Testis (tissue), 2 donors: ENCODE measurements around the gene PRMT5.
A peak's percentile ranks its signal among the peaks of the same experiment; 100 is the strongest.

Source experiments
- POLR2A ChIP-seq: fragments of 450-650 bp; IDR thresholded peaks from one replicate; pipeline ENCODE4 v1.6.1; 2017; ENCODE audit warnings: antibody characterized with exemption, mild to moderate bottlenecking, moderate library complexity
- TF ChIP-seq, protein P1 (sequence below), 3 experiments: fragments of 450-650 bp in 2 of 3; fragments of 200-600 bp in 1 of 3; sonication (generic) in 1 of 3; IDR thresholded peaks; one replicate each; pipeline ENCODE4 v1.5.1; 2016 to 2019; ENCODE audit warnings: antibody characterized with exemption in 3 of 3, mild to moderate bottlenecking in 2 of 3, moderate library complexity in 1 of 3

DNA sequence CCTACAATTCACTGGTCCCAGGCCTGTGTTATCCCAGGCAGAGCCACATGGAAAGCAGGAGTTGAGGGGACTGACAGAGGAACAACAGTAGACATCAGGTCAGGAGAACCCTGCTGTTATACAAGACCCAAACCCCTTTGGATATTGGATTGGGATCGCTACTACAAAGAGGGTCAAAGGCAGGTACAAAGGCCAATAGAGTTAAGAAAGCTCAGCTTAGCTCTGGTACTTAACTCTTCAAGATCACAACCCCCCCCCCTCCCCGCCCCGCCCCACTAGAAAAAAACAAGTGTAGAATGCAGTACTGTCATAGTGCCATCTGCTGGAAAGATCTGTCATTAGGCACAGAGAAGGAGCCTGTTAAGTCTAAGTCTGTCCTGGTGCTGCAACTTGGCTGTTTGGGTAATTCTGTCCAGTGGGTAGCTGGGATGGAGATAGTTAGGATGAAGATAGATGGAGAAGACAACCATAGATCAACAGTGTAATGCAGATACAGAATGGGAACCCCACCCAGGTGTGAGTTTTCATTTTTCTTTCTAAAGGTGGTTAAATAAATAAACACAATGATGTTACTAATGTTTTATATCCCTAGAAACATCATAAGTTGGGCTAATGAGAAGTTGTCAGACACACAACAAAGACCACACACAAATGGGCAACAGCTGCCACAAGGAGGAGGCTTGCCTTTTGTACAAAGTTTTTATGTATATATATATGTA lies 28.9 kb downstream of the PRMT5 start:
- TF ChIP-seq, protein P1, sequence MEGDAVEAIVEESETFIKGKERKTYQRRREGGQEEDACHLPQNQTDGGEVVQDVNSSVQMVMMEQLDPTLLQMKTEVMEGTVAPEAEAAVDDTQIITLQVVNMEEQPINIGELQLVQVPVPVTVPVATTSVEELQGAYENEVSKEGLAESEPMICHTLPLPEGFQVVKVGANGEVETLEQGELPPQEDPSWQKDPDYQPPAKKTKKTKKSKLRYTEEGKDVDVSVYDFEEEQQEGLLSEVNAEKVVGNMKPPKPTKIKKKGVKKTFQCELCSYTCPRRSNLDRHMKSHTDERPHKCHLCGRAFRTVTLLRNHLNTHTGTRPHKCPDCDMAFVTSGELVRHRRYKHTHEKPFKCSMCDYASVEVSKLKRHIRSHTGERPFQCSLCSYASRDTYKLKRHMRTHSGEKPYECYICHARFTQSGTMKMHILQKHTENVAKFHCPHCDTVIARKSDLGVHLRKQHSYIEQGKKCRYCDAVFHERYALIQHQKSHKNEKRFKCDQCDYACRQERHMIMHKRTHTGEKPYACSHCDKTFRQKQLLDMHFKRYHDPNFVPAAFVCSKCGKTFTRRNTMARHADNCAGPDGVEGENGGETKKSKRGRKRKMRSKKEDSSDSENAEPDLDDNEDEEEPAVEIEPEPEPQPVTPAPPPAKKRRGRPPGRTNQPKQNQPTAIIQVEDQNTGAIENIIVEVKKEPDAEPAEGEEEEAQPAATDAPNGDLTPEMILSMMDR (IDR thresholded peaks at IDR 0.05) = peak in 1 of 3 experiments; percentile 45
- no peak for TF ChIP-seq POLR2A
